ENCODE results near the gene SEMA5B. TPM values are rescaled to one million over a fixed set of nuclear protein-coding genes. Genes with fewer than 3 reads are reported as not detected.

Gene SEMA5B
- total and polyA plus RNA-seq, 2 experiments from 2014 or later: 8.0 to 26.8 TPM

DNA sequence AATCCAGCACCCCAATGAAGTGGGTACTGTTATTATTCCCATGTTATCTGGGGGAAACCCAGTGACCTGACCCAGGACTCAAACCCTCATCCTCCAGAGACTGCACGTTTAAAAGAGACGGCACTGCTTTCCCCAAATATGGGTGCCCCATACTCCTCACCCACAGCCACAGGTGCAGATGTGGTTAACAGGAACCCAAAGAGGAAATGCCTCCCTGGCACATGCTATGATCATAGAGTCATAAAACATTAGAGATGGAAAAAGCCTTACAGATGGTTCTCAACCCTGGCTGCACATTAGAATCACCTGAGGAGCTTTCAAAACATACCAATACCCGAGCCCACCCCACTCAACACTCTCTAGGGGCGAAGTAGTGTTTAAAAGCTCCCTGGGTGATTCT lies 111.5 kb downstream of the SEMA5B start:
- Histone ChIP-seq H3K9me2 (ENCODE audit: insufficient read depth) (no peaks in the 10 kb centered on the region), H3K27ac (ENCODE audit: low read depth) (no peak overlapping the region), H3K79me2 (replicated peaks; ENCODE audit: insufficient read depth) (no peaks in the 10 kb centered on the region), H3K4me2 (no peak overlapping the region), H3K4me3 (no peak overlapping the region), H4K20me1 (replicated peaks; ENCODE audit: insufficient read depth) (no peaks in the 10 kb centered on the region), H3K4me1 (ENCODE audit: insufficient read depth) (no peaks in the 10 kb centered on the region), H3K27me3 (ENCODE audit: insufficient read depth) (peaks cover 17% of the 10 kb centered on the region), H3F3A (replicated peaks; ENCODE audit: low read depth) (no peaks in the 10 kb centered on the region), H2AFZ (no peak overlapping the region), H3K36me3 (ENCODE audit: insufficient read depth) (no peaks in the 10 kb centered on the region)
- Mint-ChIP-seq H3K27ac (no peak overlapping the region), H3K36me3 (ENCODE audit: low read depth) (peaks cover 2% of the 10 kb centered on the region; the same call in 1 of the 3 replicates), H3K27me3 (ENCODE audit: insufficient read depth, low read depth, poor library complexity) (peaks cover 4% of the 10 kb centered on the region), H3K4me3 (no peak overlapping the region), H3K9me3 (no peaks in the 10 kb centered on the region), H3K4me1 (no peaks in the 10 kb centered on the region)
- TF ChIP-seq NANOG (IDR thresholded peaks at IDR 0.05; ENCODE audit: borderline replicate concordance) (no peak), CREB1 (CRISPR knock-in tag; IDR thresholded peaks at IDR 0.05; ENCODE audit: low read depth) (no peak), STAT1 (IDR thresholded peaks at IDR 0.05; ENCODE audit: unreplicated experiment) (no peak), ZNF331 (CRISPR knock-in tag; IDR thresholded peaks at IDR 0.05; ENCODE audit: low read depth) (no peak), ZNF114 (CRISPR knock-in tag; IDR thresholded peaks at IDR 0.05) (no peak), JUNB (IDR thresholded peaks at IDR 0.05; ENCODE audit: unreplicated experiment) (no peak), EZH2phosphoT487 (IDR thresholded peaks at IDR 0.05; ENCODE audit: unreplicated experiment) (no peak), POLR2AphosphoS5 (IDR thresholded peaks at IDR 0.05; ENCODE audit: low read depth) (no peak), EZH2 (IDR thresholded peaks at IDR 0.05; ENCODE audit: low read depth, unreplicated experiment) (no peak)
- TF ChIP-seq, protein P1, sequence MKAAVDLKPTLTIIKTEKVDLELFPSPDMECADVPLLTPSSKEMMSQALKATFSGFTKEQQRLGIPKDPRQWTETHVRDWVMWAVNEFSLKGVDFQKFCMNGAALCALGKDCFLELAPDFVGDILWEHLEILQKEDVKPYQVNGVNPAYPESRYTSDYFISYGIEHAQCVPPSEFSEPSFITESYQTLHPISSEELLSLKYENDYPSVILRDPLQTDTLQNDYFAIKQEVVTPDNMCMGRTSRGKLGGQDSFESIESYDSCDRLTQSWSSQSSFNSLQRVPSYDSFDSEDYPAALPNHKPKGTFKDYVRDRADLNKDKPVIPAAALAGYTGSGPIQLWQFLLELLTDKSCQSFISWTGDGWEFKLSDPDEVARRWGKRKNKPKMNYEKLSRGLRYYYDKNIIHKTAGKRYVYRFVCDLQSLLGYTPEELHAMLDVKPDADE (IDR thresholded peaks at IDR 0.05): no peak
- TF ChIP-seq, protein P2, sequence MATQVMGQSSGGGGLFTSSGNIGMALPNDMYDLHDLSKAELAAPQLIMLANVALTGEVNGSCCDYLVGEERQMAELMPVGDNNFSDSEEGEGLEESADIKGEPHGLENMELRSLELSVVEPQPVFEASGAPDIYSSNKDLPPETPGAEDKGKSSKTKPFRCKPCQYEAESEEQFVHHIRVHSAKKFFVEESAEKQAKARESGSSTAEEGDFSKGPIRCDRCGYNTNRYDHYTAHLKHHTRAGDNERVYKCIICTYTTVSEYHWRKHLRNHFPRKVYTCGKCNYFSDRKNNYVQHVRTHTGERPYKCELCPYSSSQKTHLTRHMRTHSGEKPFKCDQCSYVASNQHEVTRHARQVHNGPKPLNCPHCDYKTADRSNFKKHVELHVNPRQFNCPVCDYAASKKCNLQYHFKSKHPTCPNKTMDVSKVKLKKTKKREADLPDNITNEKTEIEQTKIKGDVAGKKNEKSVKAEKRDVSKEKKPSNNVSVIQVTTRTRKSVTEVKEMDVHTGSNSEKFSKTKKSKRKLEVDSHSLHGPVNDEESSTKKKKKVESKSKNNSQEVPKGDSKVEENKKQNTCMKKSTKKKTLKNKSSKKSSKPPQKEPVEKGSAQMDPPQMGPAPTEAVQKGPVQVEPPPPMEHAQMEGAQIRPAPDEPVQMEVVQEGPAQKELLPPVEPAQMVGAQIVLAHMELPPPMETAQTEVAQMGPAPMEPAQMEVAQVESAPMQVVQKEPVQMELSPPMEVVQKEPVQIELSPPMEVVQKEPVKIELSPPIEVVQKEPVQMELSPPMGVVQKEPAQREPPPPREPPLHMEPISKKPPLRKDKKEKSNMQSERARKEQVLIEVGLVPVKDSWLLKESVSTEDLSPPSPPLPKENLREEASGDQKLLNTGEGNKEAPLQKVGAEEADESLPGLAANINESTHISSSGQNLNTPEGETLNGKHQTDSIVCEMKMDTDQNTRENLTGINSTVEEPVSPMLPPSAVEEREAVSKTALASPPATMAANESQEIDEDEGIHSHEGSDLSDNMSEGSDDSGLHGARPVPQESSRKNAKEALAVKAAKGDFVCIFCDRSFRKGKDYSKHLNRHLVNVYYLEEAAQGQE (IDR thresholded peaks at IDR 0.05; ENCODE audit: unreplicated experiment): no peak
- TF ChIP-seq, protein P3, sequence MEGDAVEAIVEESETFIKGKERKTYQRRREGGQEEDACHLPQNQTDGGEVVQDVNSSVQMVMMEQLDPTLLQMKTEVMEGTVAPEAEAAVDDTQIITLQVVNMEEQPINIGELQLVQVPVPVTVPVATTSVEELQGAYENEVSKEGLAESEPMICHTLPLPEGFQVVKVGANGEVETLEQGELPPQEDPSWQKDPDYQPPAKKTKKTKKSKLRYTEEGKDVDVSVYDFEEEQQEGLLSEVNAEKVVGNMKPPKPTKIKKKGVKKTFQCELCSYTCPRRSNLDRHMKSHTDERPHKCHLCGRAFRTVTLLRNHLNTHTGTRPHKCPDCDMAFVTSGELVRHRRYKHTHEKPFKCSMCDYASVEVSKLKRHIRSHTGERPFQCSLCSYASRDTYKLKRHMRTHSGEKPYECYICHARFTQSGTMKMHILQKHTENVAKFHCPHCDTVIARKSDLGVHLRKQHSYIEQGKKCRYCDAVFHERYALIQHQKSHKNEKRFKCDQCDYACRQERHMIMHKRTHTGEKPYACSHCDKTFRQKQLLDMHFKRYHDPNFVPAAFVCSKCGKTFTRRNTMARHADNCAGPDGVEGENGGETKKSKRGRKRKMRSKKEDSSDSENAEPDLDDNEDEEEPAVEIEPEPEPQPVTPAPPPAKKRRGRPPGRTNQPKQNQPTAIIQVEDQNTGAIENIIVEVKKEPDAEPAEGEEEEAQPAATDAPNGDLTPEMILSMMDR (conservative IDR thresholded peaks at IDR 0.05; ENCODE audit: low read depth in 2 of 2): no peak
- TF ChIP-seq, protein P4, sequence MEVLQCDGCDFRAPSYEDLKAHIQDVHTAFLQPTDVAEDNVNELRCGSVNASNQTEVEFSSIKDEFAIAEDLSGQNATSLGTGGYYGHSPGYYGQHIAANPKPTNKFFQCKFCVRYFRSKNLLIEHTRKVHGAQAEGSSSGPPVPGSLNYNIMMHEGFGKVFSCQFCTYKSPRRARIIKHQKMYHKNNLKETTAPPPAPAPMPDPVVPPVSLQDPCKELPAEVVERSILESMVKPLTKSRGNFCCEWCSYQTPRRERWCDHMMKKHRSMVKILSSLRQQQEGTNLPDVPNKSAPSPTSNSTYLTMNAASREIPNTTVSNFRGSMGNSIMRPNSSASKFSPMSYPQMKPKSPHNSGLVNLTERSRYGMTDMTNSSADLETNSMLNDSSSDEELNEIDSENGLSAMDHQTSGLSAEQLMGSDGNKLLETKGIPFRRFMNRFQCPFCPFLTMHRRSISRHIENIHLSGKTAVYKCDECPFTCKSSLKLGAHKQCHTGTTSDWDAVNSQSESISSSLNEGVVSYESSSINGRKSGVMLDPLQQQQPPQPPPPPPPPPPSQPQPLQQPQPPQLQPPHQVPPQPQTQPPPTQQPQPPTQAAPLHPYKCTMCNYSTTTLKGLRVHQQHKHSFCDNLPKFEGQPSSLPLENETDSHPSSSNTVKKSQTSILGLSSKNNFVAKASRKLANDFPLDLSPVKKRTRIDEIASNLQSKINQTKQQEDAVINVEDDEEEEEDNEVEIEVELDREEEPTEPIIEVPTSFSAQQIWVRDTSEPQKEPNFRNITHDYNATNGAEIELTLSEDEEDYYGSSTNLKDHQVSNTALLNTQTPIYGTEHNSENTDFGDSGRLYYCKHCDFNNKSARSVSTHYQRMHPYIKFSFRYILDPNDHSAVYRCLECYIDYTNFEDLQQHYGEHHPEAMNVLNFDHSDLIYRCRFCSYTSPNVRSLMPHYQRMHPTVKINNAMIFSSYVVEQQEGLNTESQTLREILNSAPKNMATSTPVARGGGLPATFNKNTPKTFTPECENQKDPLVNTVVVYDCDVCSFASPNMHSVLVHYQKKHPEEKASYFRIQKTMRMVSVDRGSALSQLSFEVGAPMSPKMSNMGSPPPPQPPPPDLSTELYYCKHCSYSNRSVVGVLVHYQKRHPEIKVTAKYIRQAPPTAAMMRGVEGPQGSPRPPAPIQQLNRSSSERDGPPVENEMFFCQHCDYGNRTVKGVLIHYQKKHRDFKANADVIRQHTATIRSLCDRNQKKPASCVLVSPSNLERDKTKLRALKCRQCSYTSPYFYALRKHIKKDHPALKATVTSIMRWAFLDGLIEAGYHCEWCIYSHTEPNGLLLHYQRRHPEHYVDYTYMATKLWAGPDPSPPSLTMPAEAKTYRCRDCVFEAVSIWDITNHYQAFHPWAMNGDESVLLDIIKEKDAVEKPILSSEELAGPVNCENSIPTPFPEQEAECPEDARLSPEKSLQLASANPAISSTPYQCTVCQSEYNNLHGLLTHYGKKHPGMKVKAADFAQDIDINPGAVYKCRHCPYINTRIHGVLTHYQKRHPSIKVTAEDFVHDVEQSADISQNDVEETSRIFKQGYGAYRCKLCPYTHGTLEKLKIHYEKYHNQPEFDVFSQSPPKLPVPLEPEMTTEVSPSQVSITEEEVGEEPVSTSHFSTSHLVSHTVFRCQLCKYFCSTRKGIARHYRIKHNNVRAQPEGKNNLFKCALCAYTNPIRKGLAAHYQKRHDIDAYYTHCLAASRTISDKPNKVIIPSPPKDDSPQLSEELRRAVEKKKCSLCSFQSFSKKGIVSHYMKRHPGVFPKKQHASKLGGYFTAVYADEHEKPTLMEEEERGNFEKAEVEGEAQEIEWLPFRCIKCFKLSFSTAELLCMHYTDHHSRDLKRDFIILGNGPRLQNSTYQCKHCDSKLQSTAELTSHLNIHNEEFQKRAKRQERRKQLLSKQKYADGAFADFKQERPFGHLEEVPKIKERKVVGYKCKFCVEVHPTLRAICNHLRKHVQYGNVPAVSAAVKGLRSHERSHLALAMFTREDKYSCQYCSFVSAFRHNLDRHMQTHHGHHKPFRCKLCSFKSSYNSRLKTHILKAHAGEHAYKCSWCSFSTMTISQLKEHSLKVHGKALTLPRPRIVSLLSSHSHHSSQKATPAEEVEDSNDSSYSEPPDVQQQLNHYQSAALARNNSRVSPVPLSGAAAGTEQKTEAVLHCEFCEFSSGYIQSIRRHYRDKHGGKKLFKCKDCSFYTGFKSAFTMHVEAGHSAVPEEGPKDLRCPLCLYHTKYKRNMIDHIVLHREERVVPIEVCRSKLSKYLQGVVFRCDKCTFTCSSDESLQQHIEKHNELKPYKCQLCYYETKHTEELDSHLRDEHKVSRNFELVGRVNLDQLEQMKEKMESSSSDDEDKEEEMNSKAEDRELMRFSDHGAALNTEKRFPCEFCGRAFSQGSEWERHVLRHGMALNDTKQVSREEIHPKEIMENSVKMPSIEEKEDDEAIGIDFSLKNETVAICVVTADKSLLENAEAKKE (CRISPR knock-in tag; IDR thresholded peaks at IDR 0.05): no peak
- ATAC-seq (no peak), DNase-seq (ENCODE audit: low spot score) (no peak)
